UCSD-AML1 (cell line): ENCODE results near the gene TRIAP1.

ENCODE experiments used
- DNase-seq: peaks from one replicate; lab custom pipeline; 2025; ENCODE audit not compliant: unreplicated experiment; lab: John Stamatoyannopoulos, UW

Gene TRIAP1

DNA sequence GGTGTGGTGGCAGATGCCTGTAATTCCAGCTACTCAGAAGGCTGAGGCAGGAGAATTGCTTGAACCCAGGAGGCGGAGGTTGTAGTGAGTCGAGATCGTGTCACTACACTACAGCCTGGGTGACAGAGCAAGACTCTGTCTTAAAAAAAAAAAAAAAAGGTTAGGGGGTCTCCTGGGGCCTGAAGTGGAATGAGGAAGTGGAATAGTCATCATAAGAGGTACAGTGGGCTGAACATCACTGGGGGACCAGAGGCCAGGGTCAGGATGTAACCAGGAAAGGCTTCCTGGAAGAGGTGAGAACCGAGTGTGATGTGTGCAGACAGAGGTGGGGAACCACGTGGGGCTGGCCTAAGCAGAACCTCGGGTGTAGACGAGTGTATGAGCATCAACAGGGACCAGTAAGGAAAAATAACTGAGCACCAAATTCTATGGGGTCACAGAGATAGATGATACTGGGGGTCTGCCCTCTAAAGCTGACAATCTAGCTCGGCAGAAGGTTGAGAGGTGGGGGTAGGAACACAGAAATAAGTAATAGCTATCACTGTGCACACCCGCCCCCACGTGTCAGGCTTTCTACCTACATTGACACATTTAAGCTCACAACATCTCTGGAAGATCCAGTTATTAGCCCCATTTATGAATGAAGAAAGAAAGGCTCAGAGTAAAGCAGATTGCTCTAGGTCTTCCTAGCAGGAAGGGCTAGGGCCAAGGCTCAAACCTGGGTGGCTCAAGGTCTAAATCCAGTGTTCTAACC lies 13.2 kb downstream of the TRIAP1 start:
- DNase-seq = no peak

DNA sequence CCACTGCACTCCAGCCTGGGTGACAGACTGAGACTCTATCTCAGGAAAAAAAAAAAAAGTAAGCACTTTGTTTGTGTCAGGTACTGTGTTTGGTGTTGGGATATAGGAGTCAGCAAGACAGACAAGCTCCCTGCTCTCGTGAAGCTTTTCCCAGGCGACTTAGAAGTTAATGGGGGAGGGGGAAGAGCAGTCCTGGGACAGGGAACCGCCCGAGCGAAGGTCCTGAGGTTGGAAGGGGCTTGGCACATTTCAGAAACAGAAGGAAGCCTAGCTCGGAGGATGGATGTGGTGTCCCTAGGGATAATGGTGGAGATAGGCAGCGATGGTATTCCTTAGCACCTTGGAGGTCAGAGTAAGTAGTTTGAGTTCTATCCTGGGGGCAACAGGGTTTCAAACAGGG lies 16.8 kb downstream of the TRIAP1 start:
- DNase-seq = no peak

DNA sequence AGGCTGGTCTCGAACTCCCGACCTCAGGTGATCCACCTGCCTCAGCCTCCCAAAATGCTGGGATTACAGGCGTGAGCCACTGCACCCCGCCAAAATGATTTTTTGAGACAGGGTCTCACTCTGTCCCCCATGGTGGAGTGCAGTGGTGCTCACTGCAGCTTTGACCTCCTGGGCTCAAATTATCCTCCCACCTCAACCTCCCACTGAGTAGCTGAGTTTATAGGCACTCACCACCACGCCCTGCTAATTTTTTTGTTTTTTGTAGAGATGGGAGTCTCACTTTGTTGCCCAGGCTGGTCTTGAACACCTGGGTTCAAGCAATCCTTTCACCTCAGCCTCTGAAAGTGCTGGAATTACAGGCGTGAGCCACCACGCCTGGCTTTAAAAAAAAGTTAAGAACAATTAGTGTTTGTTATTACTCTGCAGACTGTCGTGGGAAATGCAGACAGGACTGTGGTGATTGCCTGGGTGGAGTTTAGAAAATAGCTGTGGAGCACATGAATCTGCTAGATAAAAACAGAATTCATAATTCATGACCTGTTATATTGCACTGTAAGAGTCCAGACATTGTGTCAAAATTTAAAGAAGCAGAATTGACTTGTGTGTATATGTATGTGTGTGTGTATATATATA lies 17.5 kb downstream of the TRIAP1 start:
- DNase-seq = no peak

DNA sequence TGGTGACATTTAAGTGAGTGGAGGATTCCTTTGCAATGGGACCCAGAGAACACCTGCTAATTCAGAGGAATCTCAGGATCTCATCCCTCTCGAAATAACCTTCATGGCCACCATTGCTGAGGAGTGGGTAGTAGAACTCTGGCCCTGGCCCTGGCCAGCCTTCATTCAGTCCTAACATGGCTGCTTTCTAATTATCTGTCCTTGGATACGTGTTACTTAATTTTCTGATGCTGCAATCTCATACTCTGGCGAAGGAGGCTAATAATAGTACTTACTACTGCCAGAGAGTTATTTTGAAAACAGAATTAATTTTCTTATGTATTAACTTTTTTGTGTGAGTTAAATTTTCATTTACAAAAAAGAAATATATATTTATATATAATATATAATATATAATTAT lies 20.4 kb downstream of the TRIAP1 start:
- no peak for DNase-seq

DNA sequence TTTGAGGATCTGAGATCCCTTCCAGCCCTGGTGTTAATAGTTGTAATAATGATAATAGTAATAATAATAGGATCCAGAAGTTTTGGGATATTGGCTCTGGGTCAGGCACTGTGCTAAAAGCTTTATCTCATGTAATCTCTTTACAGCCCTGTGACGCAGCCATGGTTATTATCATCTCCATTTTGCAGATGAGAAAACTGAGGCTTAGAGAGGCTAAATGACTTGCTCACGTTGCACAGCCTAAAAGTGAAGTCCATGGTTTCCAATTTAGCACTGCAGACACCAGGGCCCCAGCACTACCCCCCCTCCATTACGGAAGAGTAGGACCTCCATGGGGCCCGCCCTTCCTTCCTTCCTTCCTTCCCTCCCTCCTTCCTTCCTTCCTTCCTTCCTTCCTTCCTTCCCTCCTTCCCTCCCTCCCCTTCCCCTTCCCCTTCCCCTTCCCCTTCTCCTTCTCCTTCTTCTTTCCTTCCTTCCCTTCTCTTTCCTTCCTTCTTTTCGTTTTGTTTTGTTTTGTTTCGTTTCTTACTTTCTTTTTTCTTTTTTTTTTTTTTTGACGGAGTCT lies 23.2 kb downstream of the TRIAP1 start:
- no peak for DNase-seq

DNA sequence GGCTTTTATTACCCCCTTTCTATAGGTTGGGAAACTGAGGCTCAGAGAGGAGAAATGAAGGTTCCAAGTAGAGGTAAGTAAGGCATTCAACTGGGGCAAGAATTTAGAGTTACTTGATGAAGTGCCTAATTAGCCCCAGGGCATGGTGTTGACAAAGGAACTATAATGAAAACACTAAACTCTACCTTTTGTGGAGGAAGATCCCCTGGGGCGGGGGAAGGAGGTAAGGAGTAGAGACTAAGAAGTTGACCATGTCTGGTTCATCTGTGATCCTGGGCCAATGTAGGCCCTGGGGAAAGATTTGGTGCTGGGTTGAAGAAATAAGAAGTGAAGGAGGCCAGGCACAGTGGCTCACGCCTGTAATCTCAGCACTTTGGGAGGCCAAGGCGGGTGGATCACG lies 24.5 kb downstream of the TRIAP1 start:
- no peak for DNase-seq

DNA sequence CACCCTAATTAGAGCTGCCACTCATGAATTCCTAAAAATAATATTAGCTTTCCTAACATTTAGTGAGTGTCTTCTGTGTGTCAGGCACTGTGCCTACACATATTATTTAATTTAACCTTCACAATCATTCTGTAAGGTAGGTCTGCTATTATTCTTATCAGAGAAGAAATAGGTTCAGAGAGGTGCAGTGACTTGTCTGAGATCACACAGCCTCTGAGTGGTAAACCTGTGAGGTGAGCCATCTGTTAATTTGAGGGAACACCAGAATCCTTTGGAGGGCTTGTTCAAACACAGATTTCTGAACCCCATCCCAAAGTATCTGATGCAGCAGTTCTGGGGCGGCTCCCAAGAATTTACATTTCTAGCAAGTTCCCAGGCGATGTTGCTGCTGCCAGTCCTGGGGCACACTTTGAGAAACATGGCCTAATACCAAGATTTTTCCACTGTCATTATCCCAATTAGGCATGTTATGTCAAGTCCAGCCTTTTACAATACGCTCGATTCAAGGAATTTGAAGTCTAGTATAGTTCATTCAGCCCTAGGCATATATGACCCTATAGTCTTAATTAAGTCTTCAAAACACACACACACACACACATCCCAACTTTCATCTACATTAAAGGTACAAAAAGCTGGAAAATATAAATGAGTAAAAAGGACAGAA lies 28.1 kb downstream of the TRIAP1 start:
- no peak for DNase-seq

DNA sequence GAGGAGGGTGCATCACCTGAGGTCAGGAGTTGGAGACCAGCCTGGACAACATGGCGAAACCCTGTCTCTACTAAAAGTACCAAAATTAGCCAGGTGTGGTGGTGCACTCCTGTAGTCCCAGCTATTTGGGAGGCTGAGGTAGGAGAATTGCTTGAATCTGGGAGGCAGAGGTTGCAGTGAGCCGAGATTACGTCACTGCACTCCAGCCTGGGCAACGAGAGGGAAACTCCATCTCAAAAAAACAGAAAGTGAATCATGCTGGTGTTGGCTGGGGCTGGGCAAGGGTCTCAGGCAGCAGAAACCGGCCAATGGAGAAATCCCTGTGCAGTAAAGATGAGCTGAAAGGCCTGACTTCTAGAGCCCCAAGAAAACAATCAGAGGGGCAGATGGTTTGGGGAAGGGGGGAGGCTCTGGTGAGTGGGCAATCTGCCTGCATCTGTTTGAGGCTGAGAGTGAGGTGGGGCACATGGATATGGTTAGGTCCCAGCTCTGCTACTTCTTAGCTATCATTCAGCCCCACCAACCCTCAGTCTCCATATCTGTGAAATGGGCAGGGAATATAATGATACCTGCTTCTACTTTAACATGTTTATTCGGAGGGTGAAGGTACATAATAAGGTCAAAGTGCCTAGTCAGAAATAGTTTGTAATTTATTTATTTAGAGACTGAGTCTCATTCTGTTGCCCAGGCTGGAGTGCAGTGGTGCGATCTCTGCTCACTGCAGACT lies 29.5 kb downstream of the TRIAP1 start:
- DNase-seq = no peak

DNA sequence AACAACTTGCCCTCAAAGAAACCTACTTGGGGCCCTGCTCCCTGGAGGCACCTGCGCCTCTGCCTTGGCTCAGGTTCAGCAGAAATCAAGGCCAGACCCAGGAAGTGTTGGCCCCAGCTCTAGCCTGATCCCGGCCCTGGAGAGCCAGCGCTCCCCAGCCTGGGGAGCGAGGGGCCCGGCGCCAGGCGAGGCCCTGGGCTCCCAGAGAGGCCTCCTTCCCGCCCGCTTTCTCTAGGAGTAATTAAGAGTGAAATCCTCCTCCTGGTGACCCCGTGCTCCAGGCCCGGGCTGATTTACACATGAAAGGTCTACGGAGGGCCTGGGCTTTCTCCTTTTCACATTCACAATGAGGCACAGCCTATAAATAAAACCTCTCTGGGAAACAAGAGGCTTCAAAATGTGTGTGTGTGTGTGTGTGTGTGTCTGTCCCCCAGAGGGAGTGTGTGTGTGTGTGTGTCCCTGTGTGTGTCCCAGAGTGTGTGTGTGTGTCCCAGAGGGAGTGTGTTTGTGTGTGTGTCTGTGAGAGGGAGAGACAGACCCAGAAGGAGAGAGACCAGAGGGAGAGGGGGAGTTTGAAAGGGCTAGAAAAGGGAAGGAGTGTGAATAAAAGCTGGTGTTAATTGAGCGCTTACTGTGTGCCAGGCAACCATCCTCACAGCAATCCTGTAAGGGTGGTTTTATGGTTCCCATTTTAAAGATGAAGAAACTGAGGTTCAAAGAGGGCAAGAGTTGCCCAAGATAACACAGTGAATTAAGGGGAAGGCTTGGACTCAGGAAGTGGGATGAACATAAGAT lies 32.1 kb downstream of the TRIAP1 start:
- no peak for DNase-seq

DNA sequence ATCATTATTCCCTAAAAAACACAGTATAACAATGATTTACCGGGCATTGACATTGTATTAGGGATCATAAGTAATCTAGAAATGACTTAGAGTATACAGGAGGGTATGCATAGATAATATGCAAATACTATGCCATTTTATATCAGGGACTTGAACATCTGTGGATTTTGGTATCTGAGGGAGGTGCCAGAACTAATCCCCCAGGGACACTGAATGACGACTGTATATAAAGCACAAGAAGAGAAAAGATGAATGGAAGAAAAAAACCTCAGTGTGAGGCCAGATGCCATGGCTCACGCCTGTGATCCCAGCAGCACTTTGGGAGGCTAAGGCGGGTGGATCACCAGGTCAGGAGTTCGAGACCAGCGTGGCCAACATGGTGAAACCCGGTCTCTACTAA lies 33.8 kb downstream of the TRIAP1 start:
- no peak for DNase-seq

DNA sequence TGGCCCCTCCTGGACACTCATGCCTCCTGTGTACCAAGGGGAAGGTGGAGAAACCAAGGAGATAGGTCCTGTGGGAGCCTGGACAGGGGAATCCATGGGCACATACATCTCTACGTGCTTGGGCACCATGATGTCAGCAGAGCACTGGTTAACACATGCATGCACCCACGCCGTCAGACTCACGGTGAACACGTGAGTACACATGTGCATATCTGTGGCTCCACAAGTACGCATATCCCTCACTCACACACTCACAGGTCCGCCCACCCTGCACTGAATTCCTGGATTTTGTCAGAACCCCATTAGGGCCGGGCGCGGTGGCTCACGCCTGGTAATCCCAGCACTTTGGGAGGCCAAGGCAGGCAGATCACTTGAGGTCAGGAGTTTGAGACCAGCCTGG lies 37.4 kb downstream of the TRIAP1 start:
- no peak for DNase-seq

DNA sequence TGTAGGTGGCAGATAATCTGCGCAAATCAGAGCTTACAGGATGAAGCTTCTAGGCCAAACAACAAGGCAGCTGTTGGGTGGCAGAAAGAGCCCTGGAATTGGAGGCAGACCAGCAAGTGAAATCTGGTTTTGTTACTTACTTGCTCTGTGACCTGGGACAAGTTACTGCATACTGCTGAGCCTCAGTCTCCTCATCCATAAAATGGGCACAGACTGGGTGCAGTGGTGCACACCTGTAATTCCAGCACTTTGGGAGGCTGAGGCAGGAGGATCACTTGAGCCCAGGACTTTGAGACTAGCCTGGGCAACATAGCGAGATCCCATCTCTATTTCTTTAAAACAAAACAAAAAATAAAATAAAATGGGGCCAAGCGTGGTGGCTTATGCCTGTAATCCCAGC lies 39.6 kb downstream of the TRIAP1 start:
- no peak for DNase-seq

DNA sequence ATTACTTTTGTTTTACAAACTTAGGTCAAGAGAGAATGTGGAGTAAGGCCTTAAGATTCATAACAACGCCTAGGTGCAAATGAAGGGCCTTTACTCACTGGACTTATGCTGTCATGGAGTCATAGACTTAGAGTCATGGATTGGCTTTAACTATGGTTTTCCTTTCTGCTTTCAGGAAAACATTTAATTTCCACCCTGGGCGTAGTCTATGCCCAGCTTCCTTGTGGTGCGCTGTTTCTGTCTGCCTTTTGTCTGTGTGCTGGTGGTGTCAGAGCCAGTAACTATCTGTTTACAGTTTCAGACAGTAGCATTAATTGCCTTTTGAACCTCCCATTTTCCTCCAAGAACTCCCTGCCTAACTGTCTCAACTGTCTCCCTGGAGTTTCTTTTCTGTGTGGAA lies 40.1 kb downstream of the TRIAP1 start:
- no peak for DNase-seq

DNA sequence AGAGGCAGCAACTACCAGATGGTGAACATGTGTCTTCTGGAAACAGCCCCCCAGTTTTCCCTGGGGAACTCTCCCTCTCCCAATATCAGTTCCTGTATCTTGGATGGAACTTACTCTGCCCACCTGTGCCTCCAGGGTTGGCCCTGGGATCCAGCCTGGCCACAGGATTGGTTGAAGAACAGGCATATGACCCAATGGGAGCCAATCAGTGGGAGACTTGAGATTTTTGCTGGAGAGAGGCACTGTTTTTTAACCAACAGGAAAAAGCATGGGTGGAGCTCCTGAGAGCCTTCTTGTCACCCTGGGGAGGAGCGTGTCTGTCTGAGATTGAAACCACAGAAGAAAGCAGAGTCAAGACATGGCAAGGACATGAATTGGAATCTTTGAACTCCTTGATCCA lies 41.9 kb downstream of the TRIAP1 start:
- no peak for DNase-seq

DNA sequence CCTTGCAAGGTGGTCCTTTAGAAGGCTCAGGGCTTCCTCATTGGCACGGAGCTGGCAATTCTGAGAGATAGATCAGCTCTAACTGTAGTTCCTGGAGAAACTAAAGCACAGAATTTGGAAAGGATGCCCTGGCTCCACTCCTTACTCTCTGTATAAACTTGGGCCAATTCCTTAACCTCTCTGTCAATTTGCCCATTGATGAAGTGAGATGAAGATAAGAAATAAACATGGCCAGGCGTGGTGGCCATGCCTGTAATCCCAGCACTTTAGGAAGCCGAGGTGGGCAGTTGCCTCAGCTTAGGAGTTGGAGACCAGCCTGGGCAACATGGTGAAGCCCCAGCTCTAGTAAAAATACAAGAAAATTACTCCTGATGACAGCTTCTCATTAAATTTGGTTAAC lies 42.3 kb downstream of the TRIAP1 start:
- DNase-seq = no peak

DNA sequence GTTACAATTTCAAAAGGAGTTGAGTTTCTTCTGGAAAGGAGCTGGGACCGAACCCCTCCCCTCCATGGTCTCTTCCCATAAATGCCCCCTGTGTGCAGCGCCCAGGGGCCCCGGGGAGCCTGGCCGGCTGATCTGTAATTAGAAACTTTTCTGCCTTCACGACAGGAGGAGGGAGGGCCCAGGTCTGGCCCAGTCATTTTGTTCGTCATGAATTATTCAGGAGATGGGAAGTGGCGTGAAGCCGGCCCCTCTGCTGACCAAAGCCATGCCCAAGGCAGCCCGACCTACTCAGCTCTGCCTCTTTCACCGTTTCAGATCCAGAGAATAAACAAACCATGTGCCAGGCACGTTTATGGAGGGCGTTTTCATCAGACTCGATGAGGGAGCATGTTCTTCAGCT lies 44.0 kb downstream of the TRIAP1 start:
- no peak for DNase-seq

DNA sequence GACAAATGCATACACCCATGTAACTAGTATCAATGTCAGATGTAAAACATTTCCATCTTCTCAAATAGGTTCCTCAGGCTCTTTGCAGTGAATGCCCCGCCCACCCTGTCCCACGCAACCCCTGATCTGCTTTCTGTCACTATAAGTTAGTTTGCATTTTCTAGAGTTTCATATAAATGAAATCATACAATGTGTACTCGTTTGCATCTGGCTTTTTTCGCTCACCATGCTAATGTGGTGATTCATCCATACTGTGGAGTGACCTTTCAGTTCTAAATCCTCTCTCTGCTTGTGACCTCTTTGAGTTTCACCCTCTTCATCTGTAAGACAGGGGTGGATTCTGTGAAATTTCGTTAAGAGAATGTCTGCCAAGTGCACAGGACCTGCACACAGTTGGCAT lies 46.7 kb downstream of the TRIAP1 start:
- no peak for DNase-seq

DNA sequence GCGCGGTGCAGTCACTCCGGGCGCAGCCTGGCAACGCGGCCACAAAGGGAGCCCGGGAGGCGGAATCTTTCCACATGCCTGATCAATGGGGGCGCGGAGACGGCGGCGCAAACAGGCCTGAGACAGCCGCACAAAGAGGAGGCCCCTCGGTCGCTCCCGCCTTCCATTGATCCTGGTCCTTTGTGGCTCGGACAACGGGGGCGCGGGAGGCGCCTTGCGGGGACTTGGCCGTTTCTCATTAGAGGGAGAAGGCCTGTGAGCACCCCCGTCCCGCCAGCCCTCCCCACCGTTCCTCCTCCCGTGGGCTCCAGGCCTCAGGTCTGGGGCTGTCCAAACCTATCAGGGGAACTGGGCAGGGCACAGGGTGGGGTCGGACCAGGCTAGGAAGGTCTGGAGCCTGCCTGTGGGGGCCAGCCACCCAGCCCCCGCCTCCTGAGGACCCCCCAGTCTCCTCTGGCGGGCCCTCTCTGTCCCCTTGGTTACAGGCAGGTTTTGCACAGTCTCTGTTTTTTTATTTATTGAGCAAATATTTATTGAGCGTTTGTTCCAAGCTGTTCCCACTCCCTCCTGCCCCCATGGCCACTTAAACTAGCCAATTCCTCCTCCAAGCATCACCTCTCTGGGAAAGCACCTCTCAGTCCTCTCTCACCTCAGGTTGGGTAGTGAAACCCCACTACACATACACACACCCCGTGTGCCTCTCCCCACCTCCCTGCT lies 48.2 kb downstream of the TRIAP1 start:
- no peak for DNase-seq

DNA sequence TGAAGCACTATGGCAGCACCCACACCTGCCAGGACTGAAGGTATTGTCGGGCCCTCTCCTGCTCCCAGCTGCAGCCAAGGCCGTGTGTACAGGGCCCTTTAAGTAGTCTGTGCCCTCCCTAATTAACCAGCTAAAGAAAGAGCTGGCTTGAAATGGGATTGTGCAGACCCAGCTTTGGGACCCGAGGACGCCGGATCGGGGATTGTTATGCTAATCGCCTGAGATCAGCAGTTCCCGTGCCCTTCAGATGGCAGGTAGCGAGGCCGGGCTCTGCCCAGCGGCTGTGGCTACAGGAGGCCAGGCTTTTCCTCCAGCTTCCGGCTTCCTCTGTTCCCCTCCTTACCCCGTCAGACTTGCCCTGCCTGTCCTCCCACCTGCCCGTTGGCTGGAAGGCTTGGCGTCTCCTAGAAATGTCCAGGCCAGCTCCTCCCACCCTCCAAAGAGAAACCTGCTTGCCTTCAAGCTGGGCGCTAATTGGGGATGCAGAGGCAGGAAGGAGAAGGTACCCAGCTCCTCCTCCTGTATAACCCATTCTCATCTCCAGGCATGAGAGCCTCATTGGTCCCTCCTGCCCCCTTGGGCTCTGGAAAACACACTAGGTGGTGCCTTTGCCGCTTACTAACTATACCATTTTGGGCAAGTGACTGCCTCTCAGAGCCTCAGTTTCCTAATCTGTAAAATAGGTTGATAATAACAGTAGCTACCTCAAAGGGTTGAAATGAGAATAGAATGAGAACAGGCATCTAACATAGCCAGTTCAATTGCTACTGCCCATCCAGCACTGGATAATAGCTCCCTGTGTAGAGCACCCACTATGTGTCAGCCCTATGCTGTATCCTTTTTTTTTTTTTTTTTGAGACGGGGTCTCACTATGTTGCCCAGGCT lies 51.5 kb downstream of the TRIAP1 start:
- DNase-seq = peak; percentile 23
